Activated B cell treated with CpG ODN at 0.5 μM for 24 hours (primary cell): Measurements from ENCODE around the gene PUDP. TPM values are rescaled to one million over a fixed set of nuclear protein-coding genes. Genes with fewer than 3 reads are reported as not detected.
A peak's percentile ranks its signal among the peaks of the same experiment; 100 is the strongest.

Source experiments
- ATAC-seq: fragments of 200-7000 bp; cut with Tn5 transposase; one replicate; pipeline ENCODE4 v1.10.0; 2021; ENCODE audit warnings: low read depth, mild to moderate bottlenecking, moderate library complexity
- CTCF ChIA-PET: fragments of 350-600 bp; sonication (Branson Sonifier 250); formaldehyde crosslinking; loops from one replicate; lab custom pipeline; 2021; ENCODE audit warnings: antibody characterized with exemption; lab: Charles Lee
- POLR2A ChIA-PET: fragments of 350-600 bp; sonication (Branson Sonifier 250); formaldehyde crosslinking; loops from one replicate; lab custom pipeline; 2021; ENCODE audit warnings: antibody characterized with exemption; lab: Charles Lee
- DNase-seq: peaks from one replicate; pipeline ENCODE4 v3.0.0; 2022
- H3K27ac Mint-ChIP-seq: one replicate; pipeline ENCODE4 v1.8.0; 2020; ENCODE audit warnings: mixed read lengths
- H3K27me3 Mint-ChIP-seq: one replicate; pipeline ENCODE4 v1.8.0; 2021; ENCODE audit warnings: mixed read lengths
- H3K36me3 Mint-ChIP-seq: one replicate; pipeline ENCODE4 v1.8.0; 2021; ENCODE audit warnings: low read depth, mixed read lengths
- H3K4me1 Mint-ChIP-seq: one replicate; pipeline ENCODE4 v1.8.0; 2021; ENCODE audit warnings: mixed read lengths
- H3K4me3 Mint-ChIP-seq: one replicate; pipeline ENCODE4 v1.8.0; 2020; ENCODE audit warnings: mild to moderate bottlenecking, mixed read lengths
- H3K9me3 Mint-ChIP-seq: one replicate; pipeline ENCODE4 v1.8.0; 2020; ENCODE audit warnings: mixed read lengths
- CTCF ChIP-seq: fragments of 200-600 bp; IDR thresholded peaks from one replicate; pipeline ENCODE4 v1.8.0; 2022; ENCODE audit warnings: antibody characterized with exemption, mild to moderate bottlenecking
- intact Hi-C: fragments of 100-400 bp; cut with micrococcal nuclease; formaldehyde crosslinking; loops from one replicate; pipeline ENCODE4 v1.15.1; 2024
- total RNA-seq: library from RNA; stranded (reverse); gene quantifications from 2 replicates; pipeline ENCODE4 v1.2.3, GENCODE V29; 2022

PUDP gene
- total RNA-seq, 1 donor from 2014 or later: 14.0 TPM

GRCh38 chrX:7133050-7133440 is 14.9 kb downstream of the PUDP start:
- CTCF ChIA-PET: no interaction called here
- peaks cover 26% of the 10 kb centered on the region for H3K4me1 Mint-ChIP-seq

GRCh38 chrX:7132335-7133049 is 15.5 kb downstream of the PUDP start:
- Mint-ChIP-seq H3K36me3 (peaks cover 4% of the 10 kb centered on the region), H3K9me3 (no peaks in the 10 kb centered on the region), H3K27ac (no peak overlapping the region), H3K4me1 (peaks cover 26% of the 10 kb centered on the region), H3K27me3 (no peaks in the 10 kb centered on the region), H3K4me3 (no peak overlapping the region)
- intact Hi-C loops: loop anchor here (10.0 kb wide), 1 partner anchor 572 kb away; no protein-coding TSS in a partner anchor
- CTCF ChIA-PET: no interaction called here
- ATAC-seq (peak; percentile 25), DNase-seq (no peak)
- no peak for TF ChIP-seq CTCF
- POLR2A ChIA-PET: no interaction called here

More at GRCh38 chrX:7133050-7133440, 14.9 kb downstream of the PUDP start:
- H3K27me3 Mint-ChIP-seq: no peaks in the 10 kb centered on the region
- H3K36me3 Mint-ChIP-seq: peaks cover 4% of the 10 kb centered on the region
- no peak for ATAC-seq
- H3K9me3 Mint-ChIP-seq: no peaks in the 10 kb centered on the region
- DNase-seq: no peak
- H3K27ac Mint-ChIP-seq: no peak overlapping the region
- intact Hi-C loops: loop anchor here (10.0 kb wide), 1 partner anchor 572 kb away; no protein-coding TSS in a partner anchor
- no peak overlapping the region for H3K4me3 Mint-ChIP-seq
- TF ChIP-seq CTCF: no peak
- POLR2A ChIA-PET: no interaction called here

DNA sequence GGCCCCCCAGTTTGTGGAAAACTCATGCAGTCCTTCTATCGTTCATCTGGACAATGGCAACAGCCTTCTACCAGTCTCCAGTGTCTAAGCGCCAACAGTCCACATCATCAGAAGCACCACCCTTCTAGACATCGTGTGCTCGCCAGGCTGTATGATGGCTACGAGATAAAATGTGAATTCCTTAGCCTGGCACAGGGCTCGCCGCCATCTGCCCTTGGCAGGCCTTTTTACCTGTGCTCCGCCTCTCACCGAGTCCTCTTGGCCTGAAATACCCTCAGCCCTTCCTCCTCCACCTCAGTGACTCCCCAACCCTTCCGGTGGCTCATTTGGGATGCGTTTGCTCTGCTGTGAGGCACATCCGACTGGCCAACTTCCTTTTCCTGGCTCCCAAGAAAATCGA is 16.3 kb downstream of the PUDP start:
- CTCF ChIA-PET: no interaction called here
- intact Hi-C loops: loop anchor here (10.0 kb wide), 1 partner anchor 573 kb away; no protein-coding TSS in a partner anchor
- H3K9me3 Mint-ChIP-seq: no peaks in the 10 kb centered on the region
- H3K27me3 Mint-ChIP-seq: no peaks in the 10 kb centered on the region
- ATAC-seq (no peak), DNase-seq (no peak)
- no peak for TF ChIP-seq CTCF
- no peak overlapping the region for H3K4me3 Mint-ChIP-seq
- H3K27ac Mint-ChIP-seq: no peak overlapping the region
- POLR2A ChIA-PET: no interaction called here
- peaks cover 26% of the 10 kb centered on the region for H3K4me1 Mint-ChIP-seq
- H3K36me3 Mint-ChIP-seq: peaks cover 4% of the 10 kb centered on the region

GRCh38 chrX:7127056-7127455 is 20.9 kb downstream of the PUDP start:
- Mint-ChIP-seq H3K9me3 (no peaks in the 10 kb centered on the region), H3K4me3 (no peak overlapping the region), H3K36me3 (peaks cover 15% of the 10 kb centered on the region), H3K27me3 (no peaks in the 10 kb centered on the region), H3K27ac (no peak overlapping the region), H3K4me1 (peaks cover 2% of the 10 kb centered on the region)
- POLR2A ChIA-PET: no interaction called here
- intact Hi-C loops: no loop called here
- ATAC-seq (no peak), DNase-seq (no peak)
- TF ChIP-seq CTCF: no peak
- CTCF ChIA-PET: interaction anchor here (0.7 kb wide), 1 partner anchor 12 kb away, joined by 3 read pairs; no protein-coding TSS in a partner anchor

GRCh38 chrX:7120878-7121219 is 27.1 kb downstream of the PUDP start:
- Mint-ChIP-seq H3K9me3 (peaks cover 2% of the 10 kb centered on the region), H3K4me1 (peaks cover 21% of the 10 kb centered on the region), H3K36me3 (peaks cover 17% of the 10 kb centered on the region), H3K27me3 (no peaks in the 10 kb centered on the region), H3K4me3 (no peak overlapping the region), H3K27ac (no peak overlapping the region)
- ATAC-seq (no peak), DNase-seq (no peak)
- no peak for TF ChIP-seq CTCF
- ChIA-PET CTCF (no interaction called here), POLR2A (no interaction called here)
- intact Hi-C loops: no loop called here
